ENCODE data around the gene ZNF516. TPM values are rescaled to one million over a fixed set of nuclear protein-coding genes. Genes with fewer than 3 reads are reported as not detected.
"Not testable (repeated sequence)": the region's sequence is repeated elsewhere in the genome, so short reads cannot be mapped to it uniquely, and the experiment has no call there.

The ZNF516 gene, protein sequence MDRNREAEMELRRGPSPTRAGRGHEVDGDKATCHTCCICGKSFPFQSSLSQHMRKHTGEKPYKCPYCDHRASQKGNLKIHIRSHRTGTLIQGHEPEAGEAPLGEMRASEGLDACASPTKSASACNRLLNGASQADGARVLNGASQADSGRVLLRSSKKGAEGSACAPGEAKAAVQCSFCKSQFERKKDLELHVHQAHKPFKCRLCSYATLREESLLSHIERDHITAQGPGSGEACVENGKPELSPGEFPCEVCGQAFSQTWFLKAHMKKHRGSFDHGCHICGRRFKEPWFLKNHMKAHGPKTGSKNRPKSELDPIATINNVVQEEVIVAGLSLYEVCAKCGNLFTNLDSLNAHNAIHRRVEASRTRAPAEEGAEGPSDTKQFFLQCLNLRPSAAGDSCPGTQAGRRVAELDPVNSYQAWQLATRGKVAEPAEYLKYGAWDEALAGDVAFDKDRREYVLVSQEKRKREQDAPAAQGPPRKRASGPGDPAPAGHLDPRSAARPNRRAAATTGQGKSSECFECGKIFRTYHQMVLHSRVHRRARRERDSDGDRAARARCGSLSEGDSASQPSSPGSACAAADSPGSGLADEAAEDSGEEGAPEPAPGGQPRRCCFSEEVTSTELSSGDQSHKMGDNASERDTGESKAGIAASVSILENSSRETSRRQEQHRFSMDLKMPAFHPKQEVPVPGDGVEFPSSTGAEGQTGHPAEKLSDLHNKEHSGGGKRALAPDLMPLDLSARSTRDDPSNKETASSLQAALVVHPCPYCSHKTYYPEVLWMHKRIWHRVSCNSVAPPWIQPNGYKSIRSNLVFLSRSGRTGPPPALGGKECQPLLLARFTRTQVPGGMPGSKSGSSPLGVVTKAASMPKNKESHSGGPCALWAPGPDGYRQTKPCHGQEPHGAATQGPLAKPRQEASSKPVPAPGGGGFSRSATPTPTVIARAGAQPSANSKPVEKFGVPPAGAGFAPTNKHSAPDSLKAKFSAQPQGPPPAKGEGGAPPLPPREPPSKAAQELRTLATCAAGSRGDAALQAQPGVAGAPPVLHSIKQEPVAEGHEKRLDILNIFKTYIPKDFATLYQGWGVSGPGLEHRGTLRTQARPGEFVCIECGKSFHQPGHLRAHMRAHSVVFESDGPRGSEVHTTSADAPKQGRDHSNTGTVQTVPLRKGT
- 1.7 and 2.4 TPM in 2 replicates for total RNA-seq (2014; rRNA removed; shearing (Covaris generic); ENCODE audit: low replicate concordance)

DNA sequence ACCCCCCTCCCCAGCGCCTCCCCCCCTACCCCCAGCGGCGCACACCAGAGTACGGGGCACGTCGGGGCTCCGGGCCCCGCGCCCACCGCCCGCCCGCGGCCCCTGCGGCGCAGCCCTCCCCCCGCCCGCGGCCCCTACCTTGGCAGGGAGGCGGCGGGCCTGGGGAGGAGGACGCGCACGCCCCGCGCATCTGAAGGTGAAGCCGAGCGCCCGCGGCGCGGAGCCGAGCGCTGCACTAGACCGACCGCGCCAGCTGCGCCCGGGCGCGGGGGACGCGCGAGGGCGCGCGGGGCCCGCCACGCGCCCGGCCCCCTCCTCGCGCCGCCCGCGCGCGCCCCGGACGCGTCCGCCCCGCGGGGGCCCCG, at the start of gene ZNF516:
Gene ZNF516 (minus strand): TSS at position 237 of the 365 bp plus-strand sequence. CDS start 52,188 bp downstream, outside the sequence.
- Histone ChIP-seq H3K9me3 (no peaks in the 10 kb centered on the region), H3K27me3 (peaks cover 27% of the 10 kb centered on the region), H3K36me3 (no peaks in the 10 kb centered on the region), H3K4me3 (peak within 1 kb of the TSS; percentile 54; the same call in 1 of the 2 replicates)
- peak; percentile 6 for DNase-seq

GRCh38 chr18:76538846-76539245, 43.8 kb upstream of the ZNF516 start:
- Histone ChIP-seq H3K4me3 (no peak overlapping the region), H3K9me3 (no peaks in the 10 kb centered on the region), H3K36me3 (no peaks in the 10 kb centered on the region), H3K27me3 (no peaks in the 10 kb centered on the region)
- no peak for DNase-seq

DNA sequence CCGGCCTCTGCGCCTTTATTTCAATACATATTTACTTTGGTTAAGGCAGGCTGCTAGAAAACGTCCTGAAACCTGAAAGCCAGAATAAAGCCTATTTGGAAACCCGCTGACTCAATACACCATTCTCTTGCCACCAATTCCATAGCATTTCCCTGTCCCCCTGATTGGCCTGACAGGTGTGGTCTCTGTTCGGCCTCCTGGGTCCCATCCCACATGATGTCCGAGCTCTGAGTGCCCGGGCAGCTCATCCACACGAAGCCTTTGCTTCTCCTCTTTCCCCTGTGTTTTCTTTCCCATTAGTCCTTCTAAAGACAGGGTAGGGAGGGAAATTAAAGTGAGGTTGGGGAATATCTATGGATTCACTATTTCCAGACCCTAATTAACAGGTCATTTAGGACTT, 42.6 kb upstream of the ZNF516 start:
- no peaks in the 10 kb centered on the region for H3K36me3 ChIP-seq
- H3K4me3 ChIP-seq: no peak overlapping the region
- H3K9me3 ChIP-seq: no peaks in the 10 kb centered on the region
- H3K27me3 ChIP-seq: no peaks in the 10 kb centered on the region
- DNase-seq: no peak

DNA sequence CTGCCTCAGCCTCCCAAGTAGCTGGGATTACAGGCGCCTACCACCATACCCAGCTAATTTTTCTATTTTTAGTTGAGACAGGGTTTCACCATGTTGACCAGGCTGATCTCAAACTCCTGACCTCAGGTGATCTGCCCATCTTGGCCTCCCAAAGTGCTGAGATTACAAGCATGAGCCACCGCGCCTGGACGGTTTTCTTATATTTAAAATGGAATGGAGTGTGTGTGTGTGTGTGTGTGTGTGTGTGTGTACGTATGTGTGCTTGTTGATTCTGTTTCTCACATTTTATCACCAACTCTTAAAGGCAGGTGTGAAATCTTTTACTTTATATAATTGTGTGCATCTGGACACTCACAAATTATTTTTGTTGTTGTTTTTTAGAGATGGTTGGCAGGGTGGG, 41.6 kb upstream of the ZNF516 start:
- not testable (repeated sequence) for H3K36me3 ChIP-seq, H3K27me3 ChIP-seq, H3K9me3 ChIP-seq, DNase-seq, H3K4me3 ChIP-seq

GRCh38 chr18:76532875-76533274, 37.8 kb upstream of the ZNF516 start:
- H3K36me3 ChIP-seq: no peaks in the 10 kb centered on the region
- no peak for DNase-seq
- no peak overlapping the region for H3K4me3 ChIP-seq
- no peaks in the 10 kb centered on the region for H3K27me3 ChIP-seq
- H3K9me3 ChIP-seq: no peaks in the 10 kb centered on the region

- DNase-seq: no peak
- Histone ChIP-seq H3K27me3 (peaks cover 12% of the 10 kb centered on the region), H3K4me3 (no peak overlapping the region), H3K36me3 (no peaks in the 10 kb centered on the region), H3K9me3 (no peaks in the 10 kb centered on the region)
These were observed 35.8 kb upstream of the ZNF516 start for GRCh38 chr18:76530846-76531245.

- Histone ChIP-seq H3K4me3 (no peak overlapping the region), H3K27me3 (peaks cover 17% of the 10 kb centered on the region), H3K9me3 (no peaks in the 10 kb centered on the region), H3K36me3 (no peaks in the 10 kb centered on the region)
- DNase-seq: no peak
These were observed 35.3 kb upstream of the ZNF516 start for GRCh38 chr18:76530391-76530790.

DNA sequence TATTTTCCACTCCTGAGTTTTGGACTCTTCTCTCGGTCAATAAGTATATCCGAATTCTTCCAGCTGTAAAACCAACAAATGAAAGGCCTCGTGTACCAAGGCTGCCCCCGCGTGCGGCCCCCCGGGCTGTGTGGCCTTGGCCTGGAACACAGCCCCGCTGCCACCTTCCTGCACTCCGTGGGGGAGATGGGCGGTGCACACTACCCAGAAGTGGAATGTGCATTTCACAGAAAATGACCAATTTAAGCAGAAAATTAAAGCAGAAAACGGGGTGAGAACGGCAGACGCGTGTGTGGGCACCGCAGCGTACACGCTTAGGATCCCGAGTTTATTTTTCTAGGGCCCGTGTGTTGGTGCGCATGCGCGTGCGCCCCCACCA, 34.4 kb upstream of the ZNF516 start:
- no peaks in the 10 kb centered on the region for H3K36me3 ChIP-seq
- DNase-seq: no peak
- no peak overlapping the region for H3K4me3 ChIP-seq
- H3K27me3 ChIP-seq: peaks cover 25% of the 10 kb centered on the region
- no peaks in the 10 kb centered on the region for H3K9me3 ChIP-seq

DNA sequence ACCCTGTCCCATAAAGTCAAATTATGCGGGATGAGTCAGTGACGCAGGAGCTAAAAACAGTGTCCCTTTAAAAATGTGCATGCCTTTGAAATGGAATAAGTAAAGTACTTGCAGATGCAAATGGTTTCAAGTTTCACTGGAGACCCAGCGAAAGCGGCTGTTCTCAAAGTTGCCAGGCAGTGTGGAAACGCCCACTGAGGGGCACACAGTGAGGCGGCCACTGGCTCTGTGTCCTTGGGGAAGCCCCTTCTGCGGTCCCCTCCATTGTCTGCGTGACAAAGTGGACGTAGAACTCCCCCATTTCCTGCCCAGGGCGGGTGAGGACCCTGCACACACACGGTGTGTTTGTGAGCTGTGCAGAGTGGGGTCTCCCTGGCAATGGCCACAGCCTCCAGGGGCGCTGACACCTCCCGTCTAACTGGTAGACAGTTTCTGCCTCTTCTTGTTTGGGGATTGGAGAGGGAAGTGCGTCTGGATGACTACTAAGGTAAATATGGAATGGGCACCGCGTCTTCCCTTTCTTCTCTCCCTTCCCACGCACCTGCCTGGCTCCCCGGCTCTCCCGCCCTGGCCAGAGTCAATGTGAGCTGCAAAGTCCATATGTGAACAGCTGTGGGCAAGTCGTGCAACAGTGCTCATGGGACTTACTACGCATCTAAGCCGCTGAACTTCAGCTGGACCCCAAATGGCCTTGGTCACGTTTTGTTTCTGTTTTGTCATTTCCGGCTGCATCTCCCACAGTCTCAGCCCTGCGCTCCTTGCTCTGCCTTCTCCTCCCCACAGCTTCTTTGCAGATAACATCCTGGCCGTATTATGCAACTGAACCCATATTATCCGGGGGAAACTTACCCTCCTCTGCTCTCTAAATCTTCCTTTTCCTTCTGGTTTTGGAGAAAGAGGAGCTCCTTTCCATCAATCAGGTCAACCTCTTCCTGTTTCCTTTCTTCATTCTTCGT, 33.7 kb upstream of the ZNF516 start:
- H3K27me3 ChIP-seq: peaks cover 27% of the 10 kb centered on the region
- H3K4me3 ChIP-seq: no peak overlapping the region
- no peaks in the 10 kb centered on the region for H3K36me3 ChIP-seq
- DNase-seq: no peak
- no peaks in the 10 kb centered on the region for H3K9me3 ChIP-seq

- Histone ChIP-seq H3K27me3 (peaks cover 27% of the 10 kb centered on the region), H3K4me3 (no peak overlapping the region), H3K9me3 (no peaks in the 10 kb centered on the region), H3K36me3 (no peaks in the 10 kb centered on the region)
- DNase-seq: no peak
These were observed 30.9 kb upstream of the ZNF516 start for GRCh38 chr18:76525911-76526310.

GRCh38 chr18:76524900-76525698, 30.1 kb upstream of the ZNF516 start:
- Histone ChIP-seq H3K27me3 (peaks cover 27% of the 10 kb centered on the region), H3K4me3 (peak overlapping the region; percentile 6; the same call in 1 of the 2 replicates), H3K36me3 (no peaks in the 10 kb centered on the region), H3K9me3 (no peaks in the 10 kb centered on the region)
- no peak for DNase-seq

DNA sequence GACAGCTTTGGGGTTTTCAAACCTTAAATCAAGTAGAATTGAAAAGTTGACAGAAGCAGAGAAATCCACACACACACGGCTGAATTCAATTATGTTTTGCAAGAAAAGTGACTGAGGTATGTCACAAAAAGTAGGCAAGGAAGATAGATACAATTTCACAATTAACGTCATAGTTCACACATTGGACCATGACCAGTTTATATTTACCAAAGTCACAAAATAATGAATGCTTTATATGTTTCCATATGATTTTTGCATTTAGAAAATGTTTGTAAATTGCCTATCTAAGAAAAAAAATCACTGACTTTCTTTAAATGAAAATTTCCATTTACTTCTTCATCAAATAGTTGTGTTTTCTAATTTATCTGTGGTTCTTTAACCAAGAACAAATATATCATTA, 29.4 kb upstream of the ZNF516 start:
- H3K9me3 ChIP-seq: no peaks in the 10 kb centered on the region
- no peak overlapping the region for H3K4me3 ChIP-seq
- no peaks in the 10 kb centered on the region for H3K36me3 ChIP-seq
- DNase-seq: no peak
- H3K27me3 ChIP-seq: peaks cover 27% of the 10 kb centered on the region

GRCh38 chr18:76522551-76522950, 27.5 kb upstream of the ZNF516 start:
- H3K27me3 ChIP-seq: peaks cover 27% of the 10 kb centered on the region
- H3K9me3 ChIP-seq: no peaks in the 10 kb centered on the region
- no peaks in the 10 kb centered on the region for H3K36me3 ChIP-seq
- no peak overlapping the region for H3K4me3 ChIP-seq
- DNase-seq: no peak

DNA sequence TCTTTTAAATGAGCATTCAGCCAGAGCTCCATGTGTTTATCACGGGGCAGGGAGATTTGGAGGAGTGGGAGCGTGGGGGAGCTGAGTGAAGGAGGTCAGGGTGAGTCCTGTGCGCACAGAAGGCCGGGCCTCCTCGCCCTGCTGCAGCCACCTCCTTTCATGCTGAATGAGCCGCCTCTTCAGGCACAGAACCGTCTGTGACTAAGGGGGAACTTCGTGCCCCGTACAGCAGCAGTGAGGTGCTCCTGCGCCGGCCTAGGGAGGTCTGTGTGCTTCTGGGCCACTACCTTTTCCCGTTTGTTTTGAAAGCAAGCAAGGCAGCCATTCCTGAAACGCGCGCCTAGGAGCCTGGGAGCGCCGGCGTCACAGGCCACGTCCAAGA, 27.1 kb upstream of the ZNF516 start:
- H3K27me3 ChIP-seq: peaks cover 26% of the 10 kb centered on the region
- DNase-seq: no peak
- H3K9me3 ChIP-seq: no peaks in the 10 kb centered on the region
- H3K36me3 ChIP-seq: no peaks in the 10 kb centered on the region
- no peak overlapping the region for H3K4me3 ChIP-seq

GRCh38 chr18:76521417-76522121, 26.5 kb upstream of the ZNF516 start:
- no peaks in the 10 kb centered on the region for H3K36me3 ChIP-seq
- H3K27me3 ChIP-seq: peaks cover 23% of the 10 kb centered on the region
- H3K4me3 ChIP-seq: no peak overlapping the region
- no peak for DNase-seq
- H3K9me3 ChIP-seq: no peaks in the 10 kb centered on the region
